HG02981 (cell line): ENCODE results near the gene HMGB2.
A peak's percentile ranks its signal among the peaks of the same experiment; 100 is the strongest.

Experiments used
- ATAC-seq: cut with Tn5 transposase; IDR thresholded peaks from one replicate; pipeline ENCODE4 v1.9.1; 2021; ENCODE audit warnings: mild to moderate bottlenecking, moderate library complexity; ENCODE audit not compliant: unreplicated experiment

The HMGB2 gene

DNA sequence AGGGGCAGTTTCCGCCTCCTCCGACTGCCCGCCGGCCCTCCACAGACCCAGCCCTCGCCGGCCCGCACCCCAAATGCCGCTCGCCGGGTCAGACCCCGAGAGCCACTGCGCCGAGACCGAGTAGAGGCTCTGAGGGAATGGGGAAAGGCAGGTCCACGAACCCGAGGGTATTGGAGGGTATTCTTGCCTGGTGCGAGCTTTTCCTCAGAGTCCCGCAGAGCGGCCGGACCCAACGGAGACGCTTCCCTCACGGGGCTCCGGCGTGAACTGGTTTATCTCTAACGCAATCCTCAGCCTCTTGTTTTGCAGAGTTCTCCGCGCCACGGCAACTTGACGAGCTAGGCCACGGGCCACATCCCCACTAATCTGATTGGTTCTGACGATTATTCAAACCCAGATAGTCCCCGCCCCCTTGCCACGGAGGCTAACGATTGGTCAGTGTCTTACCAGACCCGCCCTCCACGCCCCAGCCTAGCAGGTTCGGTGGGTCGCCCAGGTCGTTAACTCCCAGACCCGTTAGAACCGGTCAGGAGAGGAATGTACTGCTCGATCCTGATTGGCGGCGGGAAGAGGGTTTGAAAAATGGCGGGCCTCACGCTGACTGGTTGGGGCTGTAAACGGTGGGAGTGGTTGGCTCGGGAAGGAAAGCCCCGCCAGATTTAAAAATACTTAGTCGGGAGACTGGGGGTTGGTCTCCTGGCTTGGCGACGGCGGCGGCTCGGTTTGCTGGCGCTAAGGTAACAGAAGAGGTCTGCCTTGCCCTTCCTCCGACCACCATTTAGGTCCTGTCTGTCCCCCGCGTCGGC is at the start of gene HMGB2:
Gene HMGB2 (minus strand): TSS at position 274 of the 806 bp plus-strand sequence. CDS start 709 bp downstream, outside the sequence.
- ATAC-seq, result peak; percentile 91

DNA sequence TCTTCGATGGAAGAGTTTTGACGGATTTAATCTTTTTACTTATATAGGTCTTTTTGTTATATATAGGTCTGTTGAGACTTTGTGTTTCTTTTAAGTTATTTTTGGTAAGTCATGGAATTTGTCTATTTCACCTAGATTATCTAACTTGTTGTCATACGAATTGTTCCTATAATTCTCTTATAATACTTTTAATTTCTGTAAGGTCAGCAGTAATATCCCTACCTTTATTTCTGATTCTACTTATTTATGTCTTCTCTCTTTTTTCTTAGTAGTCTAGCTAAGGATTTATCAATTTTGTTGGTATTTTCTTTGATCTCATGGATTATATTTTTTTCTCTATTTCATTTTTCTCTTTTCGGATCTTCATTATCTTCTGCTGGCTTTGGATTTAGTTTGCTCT is 48.2 kb upstream of the HMGB2 start:
- ATAC-seq, result no peak

DNA sequence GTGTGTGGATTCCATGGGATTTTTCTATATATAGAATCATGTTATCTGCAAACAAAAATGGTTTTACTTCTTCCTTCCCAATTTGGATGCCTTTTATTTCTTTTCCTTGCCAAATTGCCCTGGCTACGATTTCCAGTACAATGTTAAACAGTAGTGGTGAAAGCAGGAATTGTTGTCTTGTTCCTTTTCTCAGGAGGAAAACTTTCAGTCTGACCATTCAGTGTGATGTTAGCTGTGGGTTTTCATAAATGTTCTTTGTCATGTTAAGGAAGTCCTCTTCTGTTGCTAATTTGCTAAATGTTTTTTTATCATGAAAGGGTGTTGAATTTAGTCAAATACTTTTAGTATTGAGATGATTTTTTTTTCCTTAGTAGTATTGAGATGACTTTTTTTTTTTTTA is 47.5 kb upstream of the HMGB2 start:
- ATAC-seq, result no peak

DNA sequence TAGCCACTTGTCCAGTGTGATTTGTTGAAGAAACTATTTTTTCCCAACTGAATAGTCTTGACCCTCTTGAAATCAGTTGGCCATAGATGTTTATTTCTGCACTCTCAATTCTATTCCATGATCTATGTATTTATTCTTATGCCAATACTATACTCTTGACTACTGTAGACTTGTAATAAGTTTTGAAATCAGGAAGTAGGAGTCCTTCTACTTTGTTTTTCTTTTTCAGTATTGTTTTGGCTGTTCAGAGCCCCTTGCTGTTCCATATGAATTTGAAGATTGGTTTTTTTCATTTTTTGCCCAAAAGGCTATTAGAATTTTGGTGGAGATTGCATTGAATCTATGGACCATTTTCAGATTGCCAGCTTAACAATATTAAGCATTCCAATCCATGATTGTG is 46.8 kb upstream of the HMGB2 start:
- no peak for ATAC-seq

DNA sequence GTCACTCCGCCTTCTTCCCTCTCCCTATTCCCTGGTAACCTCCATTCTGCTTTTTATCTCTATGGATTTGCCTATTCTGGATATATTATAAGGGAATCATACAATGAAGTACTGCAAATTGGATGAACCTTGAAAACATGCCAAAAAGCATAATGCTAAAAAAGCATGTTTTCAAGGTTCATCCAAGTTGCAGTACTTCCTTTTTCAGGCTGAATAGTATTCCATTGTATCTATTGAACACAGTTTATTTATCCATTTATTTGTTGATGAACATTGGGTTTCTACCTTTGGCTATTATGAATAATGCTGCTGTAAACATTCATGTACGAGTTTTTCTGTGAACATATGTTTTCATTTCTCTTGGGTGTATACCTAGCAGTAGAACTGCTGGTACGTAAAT is 45.8 kb upstream of the HMGB2 start:
- ATAC-seq, result no peak

DNA sequence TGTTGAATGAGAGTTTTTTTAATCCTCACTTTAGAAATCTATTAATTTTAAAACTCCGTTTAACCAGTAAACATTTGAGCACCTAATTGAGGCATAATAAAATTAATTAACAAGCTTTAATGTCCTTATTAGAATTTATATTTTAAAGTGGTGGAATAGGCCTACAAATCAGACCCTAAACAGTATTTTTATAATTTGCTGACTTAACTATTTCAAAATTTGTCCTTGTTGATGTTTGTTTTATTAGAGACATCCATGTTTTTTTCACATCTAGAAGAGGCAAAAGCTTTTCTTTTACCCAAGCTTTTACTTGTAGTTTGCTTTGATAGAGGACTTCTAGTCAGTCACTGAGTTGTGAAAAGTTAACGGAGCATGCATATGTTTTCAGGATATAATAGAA is 40.4 kb upstream of the HMGB2 start:
- ATAC-seq, result no peak

DNA sequence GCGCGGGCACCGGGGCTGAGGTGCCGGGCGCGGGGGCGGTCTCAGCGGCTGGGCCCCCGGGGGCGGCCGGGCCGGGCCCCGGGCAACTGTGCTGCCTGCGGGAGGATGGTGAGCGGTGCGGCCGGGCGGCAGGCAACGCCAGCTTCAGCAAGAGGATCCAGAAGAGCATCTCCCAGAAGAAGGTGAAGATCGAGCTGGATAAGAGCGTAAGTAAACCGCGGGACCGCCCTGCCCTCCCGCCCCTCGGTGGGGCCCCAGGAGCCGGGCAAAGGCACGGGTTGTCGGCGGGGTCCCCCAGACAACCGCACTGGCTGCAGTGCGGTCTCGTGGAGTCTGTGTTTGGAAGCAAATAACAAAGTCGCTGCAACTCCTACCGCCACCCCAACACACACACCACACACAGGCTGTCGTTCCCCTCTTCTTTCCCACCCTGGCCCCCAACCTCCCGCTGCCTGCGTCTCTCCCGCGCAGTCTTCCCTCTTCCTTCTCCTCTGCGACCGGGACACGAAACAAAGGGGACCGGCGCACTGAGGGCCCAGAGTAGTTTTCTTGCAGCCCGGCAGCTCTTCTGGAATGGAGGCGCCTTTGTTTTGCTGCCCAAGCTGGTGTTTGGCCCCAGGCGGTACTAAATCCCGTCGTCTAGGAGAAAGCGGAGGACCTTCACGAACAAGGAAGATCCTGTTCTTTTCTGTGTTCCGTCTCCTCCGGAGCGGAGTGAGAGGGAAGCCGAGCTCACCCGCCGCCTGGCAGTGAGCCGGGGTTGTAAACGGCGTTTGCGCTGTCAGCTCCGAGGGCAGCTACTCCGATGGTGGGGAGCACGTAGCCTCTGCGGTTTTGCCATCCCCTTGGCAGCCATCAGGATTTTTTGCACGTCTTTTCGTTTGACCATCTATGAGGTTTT is 37.4 kb upstream of the HMGB2 start:
- ATAC-seq, result peak; percentile 16

DNA sequence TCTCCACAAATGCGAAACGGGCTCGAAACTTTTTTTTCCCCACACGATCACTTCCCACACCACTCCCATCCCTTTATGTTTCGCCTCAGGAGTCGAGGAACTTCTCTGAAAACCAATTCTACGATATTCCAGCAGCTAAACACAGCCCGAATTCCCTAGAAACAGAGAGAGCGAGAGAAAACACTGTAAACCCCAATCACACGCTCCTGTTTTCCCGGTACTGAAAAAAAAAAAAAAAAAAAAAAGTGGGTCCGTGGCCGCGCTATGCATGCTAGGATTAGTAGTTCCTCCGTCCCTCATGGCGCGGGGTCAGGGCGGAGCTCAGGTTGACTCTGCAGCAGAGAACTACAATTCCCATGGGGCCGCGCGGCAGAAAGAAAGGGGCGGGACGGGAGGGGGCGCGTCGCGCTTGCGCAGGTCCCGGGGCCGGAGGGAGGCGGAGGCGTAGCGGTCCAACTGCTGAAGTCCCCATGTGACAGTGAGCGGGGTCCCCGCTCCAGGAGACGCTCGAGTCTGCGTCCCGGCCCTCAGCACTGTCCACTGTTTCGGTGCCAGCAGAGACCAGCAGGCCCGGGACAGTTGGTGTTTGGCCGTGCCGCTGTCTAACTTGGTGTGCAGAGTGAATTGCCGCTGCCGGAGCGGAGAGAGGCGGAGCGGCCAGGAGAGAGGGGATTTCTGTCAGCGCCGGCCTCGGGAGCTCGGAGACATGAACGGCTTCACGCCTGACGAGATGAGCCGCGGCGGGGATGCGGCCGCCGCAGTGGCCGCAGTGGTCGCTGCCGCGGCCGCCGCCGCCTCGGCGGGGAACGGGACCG is 36.5 kb upstream of the HMGB2 start, which contains the start of gene SAP30:
Gene SAP30 (plus strand): TSS at position 478 of the 815 bp plus-strand sequence. CDS start 229 bp downstream, at position 707.
- ATAC-seq, result peak; percentile 67

DNA sequence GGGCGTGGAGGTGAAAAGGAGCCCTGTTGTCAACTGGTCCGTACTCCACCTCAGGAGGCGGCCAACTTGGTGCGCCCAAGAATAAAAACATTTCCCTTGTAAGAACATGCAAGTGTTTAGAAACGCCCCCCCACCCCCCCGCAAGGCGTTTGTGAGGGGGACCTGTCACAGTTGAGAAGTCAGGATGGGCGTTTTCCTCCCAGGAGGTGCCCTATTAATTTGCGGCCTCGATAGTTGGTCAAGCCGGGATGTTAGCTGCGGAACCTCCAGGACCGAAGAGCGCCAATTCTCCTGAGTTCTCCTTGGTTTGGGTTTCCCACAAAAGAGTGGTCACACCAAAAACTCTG is 35.9 kb upstream of the HMGB2 start:
- ATAC-seq, result peak; percentile 6

DNA sequence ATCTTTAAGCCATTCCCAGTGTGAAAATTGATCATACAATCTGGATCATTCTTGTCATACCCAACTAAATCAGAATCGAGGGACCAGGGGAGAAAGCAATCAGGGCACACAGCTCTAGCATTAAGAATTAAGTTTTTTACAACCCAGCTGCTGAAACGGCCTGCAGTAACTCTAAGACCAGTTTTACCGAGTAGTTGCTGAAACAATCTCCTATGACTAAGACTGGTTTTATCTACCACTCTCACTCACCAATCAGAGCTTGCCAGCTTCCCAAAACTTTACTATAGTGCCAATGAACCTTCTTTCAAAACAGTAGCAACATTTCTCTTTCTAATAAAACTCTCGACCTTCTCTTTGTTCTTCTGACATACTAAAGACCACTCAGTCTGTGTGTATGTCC is 33.8 kb upstream of the HMGB2 start:
- ATAC-seq, result no peak

DNA sequence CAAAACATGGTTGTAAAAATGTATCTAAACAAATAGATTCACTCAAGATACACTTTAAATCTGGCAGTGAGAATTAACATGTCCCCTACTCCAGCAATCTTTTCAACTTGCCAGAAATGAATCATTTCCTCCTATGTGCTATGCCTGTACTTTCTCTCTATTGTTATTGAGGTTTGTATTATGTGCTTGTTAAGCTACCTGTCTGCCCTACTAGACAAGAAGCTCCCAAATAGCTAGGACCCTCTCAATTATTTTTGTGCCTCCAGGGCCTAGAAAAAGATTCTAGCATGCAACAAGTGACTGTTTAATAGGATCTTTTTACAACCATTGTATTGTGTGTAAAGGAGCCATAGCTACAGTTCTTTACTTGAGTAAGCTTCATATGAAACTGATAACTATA is 33.1 kb upstream of the HMGB2 start:
- ATAC-seq, result peak; percentile 16

DNA sequence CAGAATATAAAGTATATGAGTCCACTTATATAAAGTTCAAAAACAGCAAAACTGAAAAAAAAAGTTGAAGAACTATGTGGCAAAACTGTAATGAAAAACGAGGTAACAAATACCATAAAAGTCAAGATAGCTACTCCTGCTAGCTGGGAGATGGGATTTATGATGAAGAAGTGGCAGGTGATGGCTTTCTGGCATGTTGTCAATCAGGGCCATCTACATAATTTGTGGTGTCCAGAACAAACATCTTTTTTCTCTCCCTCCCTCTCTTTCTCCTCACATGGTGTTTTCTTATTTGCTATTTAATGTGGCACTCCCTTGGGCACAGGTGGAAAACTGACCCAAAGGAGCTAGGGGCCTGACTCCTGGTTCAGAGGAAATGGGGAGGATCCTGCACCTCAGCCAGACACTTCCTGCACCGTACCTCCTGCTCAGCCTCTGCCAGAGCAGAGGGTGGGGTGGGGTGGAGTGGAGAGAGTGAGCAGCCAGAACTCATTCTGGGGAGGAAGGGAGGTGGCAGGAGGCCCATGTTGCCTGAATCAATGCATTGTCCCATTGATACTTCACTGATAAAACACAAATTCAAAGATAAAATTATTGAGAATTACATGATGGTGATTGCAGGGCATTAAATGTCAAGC is 31.3 kb upstream of the HMGB2 start:
- no peak for ATAC-seq

DNA sequence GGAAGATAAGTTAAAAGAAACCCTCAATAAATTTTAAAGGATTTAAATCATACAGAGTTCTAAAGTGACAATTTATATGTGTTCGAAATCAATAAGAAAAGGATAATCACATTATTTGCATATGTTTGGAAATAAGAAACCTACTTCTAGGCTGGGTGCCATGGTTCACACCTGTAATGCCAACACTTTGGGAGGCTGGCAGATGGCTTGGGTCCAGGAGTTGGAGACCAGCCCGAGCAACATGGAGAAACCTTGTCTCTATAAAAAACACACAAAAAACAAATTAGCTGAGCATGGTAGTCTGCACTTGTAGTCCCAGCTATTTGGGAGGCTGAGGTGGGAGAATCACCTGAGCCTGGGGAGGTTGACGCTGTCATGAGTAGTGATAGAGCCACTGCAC is 28.5 kb upstream of the HMGB2 start:
- ATAC-seq, result no peak

DNA sequence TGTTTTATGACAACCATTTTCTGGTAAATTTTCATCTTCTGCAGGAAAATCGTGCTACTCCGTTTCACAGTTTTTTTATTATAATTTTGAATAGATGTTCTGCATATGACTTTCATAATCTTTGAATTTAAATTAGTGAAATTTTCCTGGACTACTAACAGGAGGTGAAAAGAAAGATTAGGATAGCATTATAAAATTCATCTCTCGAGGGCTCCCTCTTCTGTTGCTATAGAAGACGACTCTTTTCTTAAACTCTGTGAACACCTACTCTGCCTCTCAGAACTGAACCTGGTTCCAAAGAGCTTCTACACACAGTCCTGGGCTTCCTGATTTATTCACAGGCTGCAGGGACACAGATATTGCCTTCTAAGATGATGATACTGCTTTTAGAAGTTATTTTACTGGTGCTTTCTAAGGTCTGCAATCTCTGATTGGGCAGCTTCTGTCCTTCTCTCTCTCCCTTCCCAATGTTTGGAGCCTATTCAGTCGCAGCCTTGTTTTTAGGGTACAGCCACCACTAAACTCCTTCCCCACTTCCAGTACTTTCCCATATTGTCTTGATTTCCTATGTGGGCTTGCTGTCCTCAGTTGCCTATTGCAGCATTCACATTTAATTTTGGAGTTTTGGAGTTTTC is 26.5 kb upstream of the HMGB2 start:
- no peak for ATAC-seq

DNA sequence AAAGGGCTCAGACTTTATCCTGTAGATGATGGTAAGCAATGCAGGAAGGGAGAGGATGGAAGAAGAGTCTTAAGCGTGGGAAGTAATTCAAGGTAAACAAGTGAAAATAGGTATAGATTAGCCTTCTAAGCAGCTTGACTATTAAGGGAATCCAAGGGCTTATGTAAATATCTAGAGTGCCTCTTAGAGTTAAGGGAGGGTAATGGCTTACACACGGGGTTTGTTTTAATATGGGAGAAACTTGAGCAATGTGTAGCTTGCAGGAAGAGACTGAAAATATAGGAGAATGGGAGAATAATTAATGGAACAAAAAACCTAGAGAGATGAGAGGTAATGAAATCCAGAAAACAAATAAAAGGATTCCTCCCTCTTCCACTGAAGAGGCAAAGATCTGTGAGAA is 23.8 kb upstream of the HMGB2 start:
- ATAC-seq, result no peak

DNA sequence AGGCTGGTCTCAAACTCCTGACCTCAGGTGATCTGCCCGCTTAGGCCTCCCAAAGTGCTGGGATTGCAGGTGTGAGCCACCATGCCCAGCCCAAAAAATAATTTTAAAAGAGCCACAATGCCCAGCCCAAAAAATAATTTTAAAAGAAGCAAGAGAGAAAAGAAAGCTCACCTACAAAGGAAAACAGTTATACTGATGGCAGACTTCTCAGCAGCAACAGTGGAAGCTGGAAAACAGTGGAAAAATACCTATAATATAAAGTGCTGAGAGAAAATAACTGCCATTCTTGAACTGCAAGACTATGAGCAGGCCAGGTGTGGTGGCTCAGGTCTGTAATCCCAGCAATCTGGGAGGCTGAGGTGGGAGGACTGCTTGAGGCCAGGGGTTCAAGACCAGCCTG is 13.3 kb upstream of the HMGB2 start:
- ATAC-seq, result no peak

DNA sequence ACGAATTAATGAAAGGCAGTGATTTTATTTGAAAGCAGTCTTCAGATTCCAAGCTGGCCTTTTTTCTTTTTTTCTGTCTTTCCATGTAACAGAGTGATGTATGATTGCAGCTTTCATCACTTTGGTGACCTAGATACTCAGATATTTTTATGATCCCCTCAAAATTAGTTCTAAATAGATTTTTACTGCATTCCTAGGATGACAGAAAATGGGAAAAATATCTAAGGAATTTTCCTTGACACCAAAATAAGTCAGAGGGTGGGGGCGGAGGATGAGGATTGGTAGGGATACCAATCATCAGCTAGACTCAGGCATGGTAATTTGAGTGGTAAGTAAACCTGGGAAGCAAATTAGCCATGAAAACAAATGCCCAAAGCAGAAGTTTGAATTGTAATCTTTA is 11.9 kb upstream of the HMGB2 start:
- ATAC-seq, result no peak

DNA sequence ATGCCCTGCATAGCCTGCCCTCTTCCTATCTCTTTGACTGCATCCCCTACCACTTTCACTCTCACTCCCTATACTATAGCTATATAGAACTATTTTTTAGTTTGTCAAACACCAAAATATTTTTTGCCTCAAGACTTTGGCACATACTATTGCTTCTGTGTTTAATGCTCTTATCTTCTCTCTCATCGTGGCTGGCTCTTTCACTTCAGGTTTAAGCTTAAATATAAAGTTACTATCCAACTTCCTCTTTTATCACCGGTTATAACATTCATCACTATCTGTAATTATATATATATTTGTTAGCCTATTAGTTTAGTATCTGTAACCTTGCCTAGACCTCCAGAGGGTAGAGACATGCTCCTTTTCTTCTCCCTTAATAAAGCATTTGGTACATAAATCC is 11.5 kb upstream of the HMGB2 start:
- no peak for ATAC-seq

DNA sequence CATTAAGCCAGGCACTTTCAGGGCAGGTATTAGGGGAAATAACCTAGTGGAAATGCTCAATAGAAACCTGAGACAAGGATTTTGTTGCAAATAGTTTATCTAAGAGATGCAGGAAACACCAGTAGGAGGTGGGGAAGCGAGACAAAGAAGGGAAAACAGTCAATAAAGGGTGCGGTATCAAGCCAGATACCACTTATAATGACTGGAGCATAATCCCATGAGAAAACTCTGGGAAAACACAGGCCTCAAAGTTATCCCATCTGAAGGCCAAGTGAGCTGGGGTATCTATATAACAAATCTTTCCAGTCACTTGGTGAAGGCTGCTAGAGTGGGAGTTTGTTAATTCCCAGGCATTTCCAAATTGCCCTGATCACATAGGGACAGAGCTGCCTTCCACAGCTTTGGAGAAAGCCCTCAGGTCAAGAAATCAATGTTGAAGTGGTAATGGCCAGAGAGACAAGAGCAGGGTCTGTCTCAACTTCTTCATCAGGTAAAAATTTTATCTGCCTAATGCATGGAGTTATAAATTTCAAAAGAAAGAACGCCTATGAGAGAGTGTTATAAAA is 9.8 kb upstream of the HMGB2 start:
- ATAC-seq, result no peak

DNA sequence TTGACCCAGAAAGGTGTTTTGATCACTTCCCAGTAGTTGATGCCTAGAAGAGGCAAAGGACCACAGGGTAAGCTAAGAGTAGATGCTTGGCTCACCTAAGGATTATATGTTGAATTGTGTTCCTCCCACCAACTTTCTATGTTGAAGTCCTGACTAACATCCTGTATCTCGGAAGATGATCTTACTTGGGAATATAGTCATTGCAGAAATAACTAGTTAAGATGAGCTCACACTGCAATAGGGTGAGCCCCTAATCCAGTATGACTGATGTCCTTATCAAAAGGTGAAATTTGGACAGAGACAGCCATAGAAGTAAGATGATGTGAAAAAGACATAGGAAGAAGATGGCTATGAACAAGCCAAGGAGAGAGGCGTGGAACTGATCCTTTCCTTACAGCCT is 3.3 kb upstream of the HMGB2 start:
- ATAC-seq, result no peak
